ENCODE results near the gene FEN1. TPM values are rescaled to one million over a fixed set of nuclear protein-coding genes. Genes with fewer than 3 reads are reported as not detected.

The FEN1 gene
- total RNA-seq, 1 experiment from 2014 or later: 89.5 TPM

DNA sequence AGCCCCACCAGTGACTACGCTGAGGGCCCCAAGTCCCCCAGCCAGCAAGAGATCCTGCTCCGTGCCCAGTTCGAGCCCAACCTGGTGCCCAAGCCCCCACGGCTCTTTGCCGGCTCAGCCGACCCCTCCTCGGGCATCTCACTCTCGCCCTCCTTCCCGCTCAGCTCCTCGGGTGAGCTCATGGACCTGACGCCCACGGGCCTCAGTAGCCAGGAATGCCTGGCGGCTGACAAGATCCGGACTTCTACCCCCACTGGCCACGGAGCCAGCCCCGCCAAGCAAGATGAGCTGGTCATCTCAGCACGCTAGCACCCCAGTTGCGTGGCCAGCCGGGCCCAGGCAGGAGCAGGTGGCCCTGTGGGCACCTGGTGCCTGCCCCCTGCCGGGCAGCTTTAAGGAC is 48.5 kb upstream of the FEN1 start:
- H3K79me2 ChIP-seq (ENCODE audit: insufficient read depth, low read length): no peaks in the 10 kb centered on the region
- H3K4me2 ChIP-seq (ENCODE audit: low read length): no peak overlapping the region
- no peak for DNase-seq (ENCODE audit: low read depth, low spot score)
- ATAC-seq: no peak
- intact Hi-C loops (cut with micrococcal nuclease): no loop called here
- no peaks in the 10 kb centered on the region for H3K27me3 ChIP-seq (ENCODE audit: insufficient read depth, low read length)
- H3K9me2 ChIP-seq (ENCODE audit: insufficient read depth): no peaks in the 10 kb centered on the region
- BruUV-seq (replicated peaks): no TSS peak
- peaks cover 3 to 11% of the 10 kb centered on the region in 2 experiments; a peak in 2 of 4 replicates for H3K4me1 ChIP-seq (ENCODE audit: control insufficient read depth in 1 of 2, insufficient read depth in 2 of 2, low read length in 2 of 2)
- H3K9ac ChIP-seq (ENCODE audit: low read length): no peak overlapping the region
- TF ChIP-seq TCF7L2 (IDR thresholded peaks at IDR 0.05; ENCODE audit: borderline replicate concordance, extremely low read depth, insufficient read depth, insufficient read length): no peak
- no peak for TF ChIP-seq YY1 (IDR thresholded peaks at IDR 0.05; ENCODE audit: extremely low read depth, insufficient replicate concordance, low read depth, low read length)
- TF ChIP-seq, protein P1, sequence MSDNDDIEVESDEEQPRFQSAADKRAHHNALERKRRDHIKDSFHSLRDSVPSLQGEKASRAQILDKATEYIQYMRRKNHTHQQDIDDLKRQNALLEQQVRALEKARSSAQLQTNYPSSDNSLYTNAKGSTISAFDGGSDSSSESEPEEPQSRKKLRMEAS (IDR thresholded peaks at IDR 0.05): no peak
- TF ChIP-seq ZNF274 (IDR thresholded peaks at IDR 0.05; ENCODE audit: low read depth, low read length): no peak
- no peak for TF ChIP-seq SP1 (IDR thresholded peaks at IDR 0.05; ENCODE audit: low read depth)
- TF ChIP-seq, protein P2, sequence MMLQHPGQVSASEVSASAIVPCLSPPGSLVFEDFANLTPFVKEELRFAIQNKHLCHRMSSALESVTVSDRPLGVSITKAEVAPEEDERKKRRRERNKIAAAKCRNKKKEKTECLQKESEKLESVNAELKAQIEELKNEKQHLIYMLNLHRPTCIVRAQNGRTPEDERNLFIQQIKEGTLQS (IDR thresholded peaks at IDR 0.05): no peak
- TF ChIP-seq JUND (IDR thresholded peaks at IDR 0.05): no peak
- TF ChIP-seq POLR2AphosphoS5 (IDR thresholded peaks at IDR 0.05; ENCODE audit: low read depth, low read length): no peak
- no peak for TF ChIP-seq EZH2 (IDR thresholded peaks at IDR 0.05)
- no peak for TF ChIP-seq ELF1 (IDR thresholded peaks at IDR 0.05; ENCODE audit: borderline replicate concordance, low read depth)
- no peak for TF ChIP-seq SIN3A (IDR thresholded peaks at IDR 0.05; ENCODE audit: low read depth)
- TF ChIP-seq CEBPB (IDR thresholded peaks at IDR 0.05; ENCODE audit: low read depth): no peak
- no peak for TF ChIP-seq ZFX (IDR thresholded peaks at IDR 0.05)
- TF ChIP-seq, protein P3, sequence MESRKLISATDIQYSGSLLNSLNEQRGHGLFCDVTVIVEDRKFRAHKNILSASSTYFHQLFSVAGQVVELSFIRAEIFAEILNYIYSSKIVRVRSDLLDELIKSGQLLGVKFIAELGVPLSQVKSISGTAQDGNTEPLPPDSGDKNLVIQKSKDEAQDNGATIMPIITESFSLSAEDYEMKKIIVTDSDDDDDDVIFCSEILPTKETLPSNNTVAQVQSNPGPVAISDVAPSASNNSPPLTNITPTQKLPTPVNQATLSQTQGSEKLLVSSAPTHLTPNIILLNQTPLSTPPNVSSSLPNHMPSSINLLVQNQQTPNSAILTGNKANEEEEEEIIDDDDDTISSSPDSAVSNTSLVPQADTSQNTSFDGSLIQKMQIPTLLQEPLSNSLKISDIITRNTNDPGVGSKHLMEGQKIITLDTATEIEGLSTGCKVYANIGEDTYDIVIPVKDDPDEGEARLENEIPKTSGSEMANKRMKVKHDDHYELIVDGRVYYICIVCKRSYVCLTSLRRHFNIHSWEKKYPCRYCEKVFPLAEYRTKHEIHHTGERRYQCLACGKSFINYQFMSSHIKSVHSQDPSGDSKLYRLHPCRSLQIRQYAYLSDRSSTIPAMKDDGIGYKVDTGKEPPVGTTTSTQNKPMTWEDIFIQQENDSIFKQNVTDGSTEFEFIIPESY (IDR thresholded peaks at IDR 0.05; ENCODE audit: extremely low read depth, insufficient replicate concordance, low read length): no peak
- no peak for TF ChIP-seq SRF (IDR thresholded peaks at IDR 0.05; ENCODE audit: low read depth)
- TF ChIP-seq FOSL1 (IDR thresholded peaks at IDR 0.05; ENCODE audit: low read depth): no peak
- no peak for TF ChIP-seq CBX3 (IDR thresholded peaks at IDR 0.05; ENCODE audit: low read depth)
- no peak for TF ChIP-seq POLR2A (IDR thresholded peaks at IDR 0.05; ENCODE audit: borderline replicate concordance, extremely low read depth, insufficient read depth, insufficient read length)
- RAD21 ChIA-PET (ENCODE audit: low non-redundant PET in 1 of 2, low total read pairs in 2 of 2, uncharacterized antibody in 2 of 2, unreplicated experiment in 2 of 2): no interaction called here
- H3K36me3 ChIP-seq (ENCODE audit: control insufficient read depth in 1 of 2, insufficient read depth in 2 of 2, low read length in 2 of 2): no peaks in the 10 kb centered on the region
- no peak overlapping the region for H3K27ac ChIP-seq (ENCODE audit: low read depth, low read length)
- no peak overlapping the region for H3K4me3 ChIP-seq (replicated peaks in 1 of 2; ENCODE audit: low read depth in 1 of 2, low read length in 2 of 2)
- no peaks in the 10 kb centered on the region for H4K20me1 ChIP-seq (ENCODE audit: insufficient read depth)
- H3K9me3 ChIP-seq (ENCODE audit: control insufficient read depth in 1 of 2, insufficient read depth in 1 of 2, low read depth in 1 of 2, low read length in 2 of 2): no peaks in the 10 kb centered on the region
- CTCF ChIA-PET: interaction anchor here (1.7 to 2.8 kb wide), 2 partner anchors 11 to 14 kb away, joined by 5 to 13 read pairs; no protein-coding TSS in a partner anchor
- POLR2A ChIA-PET: no interaction called here
- no peak overlapping the region for H2AFZ ChIP-seq (ENCODE audit: low read depth, low read length, poor library complexity, severe bottlenecking)

All from HCT116 (cell line).